Measurements from ENCODE around the gene DLL4.

The DLL4 gene

DNA sequence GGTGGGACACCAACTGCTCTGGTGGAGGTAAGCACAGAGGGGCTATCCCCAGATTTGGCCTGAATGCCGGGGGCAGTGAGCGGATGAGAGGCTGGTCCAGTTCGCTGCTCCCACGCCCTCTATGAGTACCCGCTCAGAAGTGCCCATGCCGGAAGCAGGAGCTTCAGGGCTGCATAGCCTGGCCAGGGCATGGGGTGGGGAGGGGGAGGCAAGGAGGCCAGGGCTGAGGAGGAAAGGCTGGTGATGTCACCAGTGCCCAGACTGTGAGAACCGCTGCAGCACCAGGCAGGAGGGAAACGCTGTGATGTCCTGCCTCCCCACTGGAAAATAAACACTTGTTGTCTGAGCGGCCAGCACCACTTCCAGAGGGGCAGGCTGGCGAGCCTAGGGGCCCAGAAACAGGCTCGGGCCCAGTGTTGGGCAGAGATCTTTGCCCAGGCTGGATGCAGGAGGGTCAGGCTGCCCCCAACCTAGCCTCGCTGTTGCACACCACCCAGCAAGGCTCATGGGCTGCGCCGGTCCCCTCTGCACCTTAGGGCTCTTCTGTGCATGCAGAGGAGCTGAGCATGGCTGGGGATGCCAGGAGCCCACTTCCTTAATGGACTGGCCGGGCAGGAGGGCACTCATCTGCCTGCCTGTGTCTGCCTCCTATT is 10.9 kb upstream of the DLL4 start:
- no peak for TF ChIP-seq POLR2A (IDR thresholded peaks at IDR 0.05; ENCODE audit: extremely low read depth, insufficient read length)
- TF ChIP-seq, protein P1, sequence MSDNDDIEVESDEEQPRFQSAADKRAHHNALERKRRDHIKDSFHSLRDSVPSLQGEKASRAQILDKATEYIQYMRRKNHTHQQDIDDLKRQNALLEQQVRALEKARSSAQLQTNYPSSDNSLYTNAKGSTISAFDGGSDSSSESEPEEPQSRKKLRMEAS (IDR thresholded peaks at IDR 0.05; ENCODE audit: low read depth, low read length): no peak
- TF ChIP-seq, protein P2, sequence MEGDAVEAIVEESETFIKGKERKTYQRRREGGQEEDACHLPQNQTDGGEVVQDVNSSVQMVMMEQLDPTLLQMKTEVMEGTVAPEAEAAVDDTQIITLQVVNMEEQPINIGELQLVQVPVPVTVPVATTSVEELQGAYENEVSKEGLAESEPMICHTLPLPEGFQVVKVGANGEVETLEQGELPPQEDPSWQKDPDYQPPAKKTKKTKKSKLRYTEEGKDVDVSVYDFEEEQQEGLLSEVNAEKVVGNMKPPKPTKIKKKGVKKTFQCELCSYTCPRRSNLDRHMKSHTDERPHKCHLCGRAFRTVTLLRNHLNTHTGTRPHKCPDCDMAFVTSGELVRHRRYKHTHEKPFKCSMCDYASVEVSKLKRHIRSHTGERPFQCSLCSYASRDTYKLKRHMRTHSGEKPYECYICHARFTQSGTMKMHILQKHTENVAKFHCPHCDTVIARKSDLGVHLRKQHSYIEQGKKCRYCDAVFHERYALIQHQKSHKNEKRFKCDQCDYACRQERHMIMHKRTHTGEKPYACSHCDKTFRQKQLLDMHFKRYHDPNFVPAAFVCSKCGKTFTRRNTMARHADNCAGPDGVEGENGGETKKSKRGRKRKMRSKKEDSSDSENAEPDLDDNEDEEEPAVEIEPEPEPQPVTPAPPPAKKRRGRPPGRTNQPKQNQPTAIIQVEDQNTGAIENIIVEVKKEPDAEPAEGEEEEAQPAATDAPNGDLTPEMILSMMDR (IDR thresholded peaks at IDR 0.05; ENCODE audit: low read depth, low read length): no peak
- TF ChIP-seq MYC (IDR thresholded peaks at IDR 0.05; ENCODE audit: low read depth, low read length): no peak
- no peak overlapping the region for H3K4me3 ChIP-seq (ENCODE audit: low read depth, low read length)
- DNase-seq (ENCODE audit: low read depth): no peak

DNA sequence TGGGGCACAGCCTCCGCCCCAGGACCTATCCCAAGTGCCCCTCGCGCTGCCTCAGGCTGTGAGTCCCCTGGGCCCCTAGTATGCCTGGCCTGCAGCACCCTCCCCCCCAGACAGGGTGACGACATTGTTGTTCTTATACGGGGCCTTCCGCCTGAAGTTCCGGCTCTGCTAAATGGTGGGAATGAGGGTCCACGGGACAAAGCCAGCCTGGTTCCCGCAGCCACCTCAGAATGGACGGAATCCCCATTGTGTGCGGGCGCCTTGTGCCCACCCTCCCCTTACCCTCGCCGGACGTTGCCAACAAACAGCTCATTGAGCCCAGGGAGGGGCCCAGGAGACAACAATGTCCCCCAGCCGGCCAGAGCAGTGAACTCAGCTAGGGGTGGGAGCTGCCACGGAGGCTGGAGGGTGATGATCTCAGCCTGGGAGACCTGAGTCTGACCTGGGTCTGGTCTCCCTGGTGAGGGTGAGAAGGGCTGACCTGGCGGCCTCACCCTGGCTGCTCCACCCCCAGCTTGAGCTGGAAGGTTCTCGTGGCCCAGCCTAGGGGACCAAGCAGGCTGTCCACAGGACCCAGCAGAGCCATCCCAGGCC is 10.2 kb upstream of the DLL4 start:
- TF ChIP-seq, protein P1 (IDR thresholded peaks at IDR 0.05; ENCODE audit: low read depth, low read length): no peak
- TF ChIP-seq, protein P2 (IDR thresholded peaks at IDR 0.05; ENCODE audit: low read depth, low read length): no peak
- TF ChIP-seq MYC (IDR thresholded peaks at IDR 0.05; ENCODE audit: low read depth, low read length): no peak
- TF ChIP-seq POLR2A (IDR thresholded peaks at IDR 0.05; ENCODE audit: extremely low read depth, insufficient read length): no peak
- H3K4me3 ChIP-seq (ENCODE audit: low read depth, low read length): no peak overlapping the region
- DNase-seq (ENCODE audit: low read depth): no peak

DNA sequence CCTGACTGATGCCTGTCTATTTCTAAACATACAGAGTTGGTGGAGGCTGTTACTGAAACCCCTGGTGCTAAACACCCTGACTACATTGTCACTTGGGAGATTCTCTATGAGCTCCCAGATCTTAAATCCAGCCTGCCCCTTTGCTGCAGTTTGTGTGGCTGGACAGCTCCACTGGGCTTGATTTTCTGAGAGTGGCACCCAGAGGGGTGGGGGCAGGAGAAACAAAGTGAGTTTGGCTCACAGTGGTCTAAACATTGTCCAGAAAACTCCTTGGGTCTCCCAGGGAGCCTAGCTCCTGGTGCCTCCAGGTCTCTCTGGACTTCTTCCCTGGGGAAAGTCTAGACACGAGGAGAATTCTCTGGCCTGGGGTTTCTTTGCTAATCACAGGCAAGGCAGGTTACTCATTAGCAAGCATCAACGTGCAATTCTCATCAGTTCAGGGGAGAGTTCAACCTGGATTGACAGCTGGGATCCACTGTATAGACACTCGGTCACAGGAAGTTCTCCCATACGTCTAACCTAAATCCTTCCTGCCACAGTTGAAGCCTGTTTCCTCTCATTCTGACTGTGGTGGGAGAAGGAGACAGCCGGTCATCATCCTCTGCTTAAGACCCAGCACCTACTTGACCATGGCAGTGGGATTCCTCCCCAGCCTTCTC is 7.1 kb upstream of the DLL4 start:
- no peak for TF ChIP-seq MYC (IDR thresholded peaks at IDR 0.05; ENCODE audit: low read depth, low read length)
- TF ChIP-seq, protein P1 (IDR thresholded peaks at IDR 0.05; ENCODE audit: low read depth, low read length): no peak
- TF ChIP-seq, protein P2 (IDR thresholded peaks at IDR 0.05; ENCODE audit: low read depth, low read length): no peak
- TF ChIP-seq POLR2A (IDR thresholded peaks at IDR 0.05; ENCODE audit: extremely low read depth, insufficient read length): no peak
- no peak overlapping the region for H3K4me3 ChIP-seq (ENCODE audit: low read depth, low read length)
- DNase-seq (ENCODE audit: low read depth): no peak

DNA sequence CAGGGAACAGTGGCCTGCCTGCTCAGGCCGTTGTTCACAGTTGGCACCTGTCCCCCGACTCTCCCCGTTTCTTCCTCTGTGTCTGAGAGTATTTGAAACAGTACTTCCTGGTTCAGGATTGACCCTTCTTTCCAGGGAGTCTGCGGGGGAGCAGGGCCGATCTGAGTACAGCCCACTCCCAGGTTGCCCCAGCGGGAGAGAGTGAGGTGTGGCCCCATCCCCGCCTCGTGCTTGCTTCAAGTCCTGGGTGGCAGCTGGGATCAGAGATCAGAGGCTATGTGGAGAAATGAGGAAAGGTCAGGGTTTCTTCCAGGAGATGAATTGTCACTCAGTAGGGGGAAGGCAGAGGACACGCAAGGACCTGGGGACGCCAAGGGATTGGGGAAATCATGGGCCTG is 6.5 kb upstream of the DLL4 start:
- no peak for DNase-seq (ENCODE audit: low read depth)
- TF ChIP-seq, protein P1 (IDR thresholded peaks at IDR 0.05; ENCODE audit: low read depth, low read length): no peak
- TF ChIP-seq MYC (IDR thresholded peaks at IDR 0.05; ENCODE audit: low read depth, low read length) (no peak), POLR2A (IDR thresholded peaks at IDR 0.05; ENCODE audit: extremely low read depth, insufficient read length) (no peak)
- TF ChIP-seq, protein P2 (IDR thresholded peaks at IDR 0.05; ENCODE audit: low read depth, low read length): no peak
- no peak overlapping the region for H3K4me3 ChIP-seq (ENCODE audit: low read depth, low read length)

DNA sequence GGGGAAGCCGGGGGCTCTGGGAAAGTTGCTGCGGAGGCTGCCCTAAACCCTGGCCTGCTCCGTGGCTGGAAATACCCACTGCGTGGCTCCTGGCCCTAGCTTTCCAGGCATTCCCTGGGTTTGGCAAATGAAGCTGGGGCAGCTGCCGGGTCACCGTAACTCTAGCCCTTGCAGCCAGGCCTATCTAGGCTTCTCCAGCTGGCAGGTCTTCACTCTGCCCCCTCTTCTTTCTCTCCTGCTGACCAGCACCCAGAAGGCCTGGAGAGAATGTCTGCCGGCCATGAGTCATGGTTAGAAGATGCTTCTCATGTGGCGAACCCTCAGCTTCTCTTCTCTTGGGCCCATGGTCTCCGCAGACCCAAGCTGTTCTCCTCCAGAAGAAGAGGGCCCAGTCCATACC is 5.6 kb upstream of the DLL4 start:
- TF ChIP-seq MYC (IDR thresholded peaks at IDR 0.05; ENCODE audit: low read depth, low read length) (no peak), POLR2A (IDR thresholded peaks at IDR 0.05; ENCODE audit: extremely low read depth, insufficient read length) (no peak)
- TF ChIP-seq, protein P2 (IDR thresholded peaks at IDR 0.05; ENCODE audit: low read depth, low read length): no peak
- TF ChIP-seq, protein P1 (IDR thresholded peaks at IDR 0.05; ENCODE audit: low read depth, low read length): no peak
- no peak overlapping the region for H3K4me3 ChIP-seq (ENCODE audit: low read depth, low read length)
- DNase-seq (ENCODE audit: low read depth): no peak
